HepG2 (cell line): ENCODE data around the gene INPP5K. TPM values are rescaled to one million over a fixed set of nuclear protein-coding genes. Genes with fewer than 3 reads are reported as not detected.

Source experiments
- BHLHE40 ChIP-seq: IDR thresholded peaks from 2 replicates; pipeline ENCODE4 v1.6.1; 2011; ENCODE audit warnings: low read length, improper control_type of control experiment
- CEBPG ChIP-seq: IDR thresholded peaks from 2 replicates; pipeline ENCODE4 v1.6.1; 2016
- ELF1 ChIP-seq: sonication (generic); formaldehyde crosslinking; IDR thresholded peaks from 2 replicates; pipeline ENCODE4 v1.4.0; 2020; ENCODE audit warnings: missing genetic modification reagents
- ELF3 ChIP-seq: IDR thresholded peaks from 2 replicates; pipeline ENCODE4 v1.6.1; 2016; ENCODE audit warnings: missing genetic modification reagents, missing compliant biosample characterization
- ETV5 ChIP-seq: IDR thresholded peaks from 2 replicates; pipeline ENCODE4 v1.6.1; 2018; ENCODE audit warnings: missing biosample characterization, missing genetic modification reagents, inconsistent platforms, borderline replicate concordance
- HDAC2 ChIP-seq: sonication (generic); formaldehyde crosslinking; IDR thresholded peaks from 2 replicates; pipeline ENCODE4 v1.4.0; 2020; ENCODE audit warnings: missing genetic modification reagents
- KDM5A ChIP-seq: fragments of 200-600 bp; sonication (generic); IDR thresholded peaks from 2 replicates; pipeline ENCODE4 v1.7.0; 2018; ENCODE audit warnings: antibody characterized with exemption, mild to moderate bottlenecking, low read length, borderline replicate concordance
- KLF13 ChIP-seq: sonication (generic); formaldehyde crosslinking; IDR thresholded peaks from 2 replicates; pipeline ENCODE4 v1.4.0; 2020; ENCODE audit warnings: mild to moderate bottlenecking, missing genetic modification reagents
- MED1 ChIP-seq: sonication (generic); formaldehyde crosslinking; IDR thresholded peaks from 2 replicates; pipeline ENCODE4 v1.4.0; 2020; ENCODE audit warnings: missing genetic modification reagents
- NCOR1 ChIP-seq: fragments of 200-600 bp; sonication (generic); IDR thresholded peaks from 2 replicates; pipeline ENCODE4 v1.7.0; 2017; ENCODE audit warnings: antibody characterized with exemption, low read length, borderline replicate concordance
- PLRG1 ChIP-seq: fragments of 450-650 bp; conservative IDR thresholded peaks from 2 replicates; pipeline ENCODE4 v1.6.1; 2016
- SMC3 ChIP-seq: IDR thresholded peaks from 2 replicates; pipeline ENCODE4 v1.6.1; 2011; ENCODE audit warnings: low read length, improper control_type of control experiment
- STAG1 ChIP-seq: sonication (generic); formaldehyde crosslinking; IDR thresholded peaks from 2 replicates; pipeline ENCODE4 v1.4.0; 2020; ENCODE audit warnings: missing genetic modification reagents
- TBX2 ChIP-seq: sonication (generic); formaldehyde crosslinking; IDR thresholded peaks from 2 replicates; pipeline ENCODE4 v1.5.0; 2020; ENCODE audit warnings: missing genetic modification reagents, mild to moderate bottlenecking, borderline replicate concordance
- TGIF2 ChIP-seq: IDR thresholded peaks from 2 replicates; pipeline ENCODE4 v1.6.1; 2016; ENCODE audit warnings: control low read depth, missing compliant biosample characterization
- THAP11 ChIP-seq: IDR thresholded peaks from 2 replicates; pipeline ENCODE4 v1.6.1; 2016; ENCODE audit warnings: missing biosample characterization, missing genetic modification reagents
- XBP1 ChIP-seq: sonication (generic); formaldehyde crosslinking; IDR thresholded peaks from 2 replicates; pipeline ENCODE4 v1.5.0; 2020; ENCODE audit warnings: missing genetic modification reagents
- ZFP36L1 ChIP-seq: sonication (generic); formaldehyde crosslinking; IDR thresholded peaks from 2 replicates; pipeline ENCODE4 v1.8.0; 2022; ENCODE audit warnings: mild to moderate bottlenecking, missing genetic modification reagents, moderate library complexity
- ZNF260 ChIP-seq: sonication (generic); formaldehyde crosslinking; IDR thresholded peaks from 2 replicates; pipeline ENCODE4 v1.4.0; 2020; ENCODE audit warnings: missing genetic modification reagents, low read depth, mild to moderate bottlenecking, borderline replicate concordance
- ZNF354B ChIP-seq: sonication (generic); formaldehyde crosslinking; IDR thresholded peaks from 2 replicates; pipeline ENCODE4 v1.8.0; 2022; ENCODE audit warnings: mild to moderate bottlenecking, missing genetic modification reagents
- ZNF775 ChIP-seq: sonication (generic); formaldehyde crosslinking; IDR thresholded peaks from 2 replicates; pipeline ENCODE4 v1.4.0; 2020; ENCODE audit warnings: missing genetic modification reagents, mild to moderate bottlenecking, moderate library complexity, borderline replicate concordance
- ZNF776 ChIP-seq: sonication (generic); formaldehyde crosslinking; IDR thresholded peaks from 2 replicates; pipeline ENCODE4 v1.4.0; 2020; ENCODE audit warnings: mild to moderate bottlenecking, missing genetic modification reagents
- polyA plus RNA-seq, 8 experiments: library from polyadenylated mRNA; depleted of rRNA in 3 of 8; stranded (reverse) in 7 of 8; unstranded in 1 of 8; fragments of >200 nt; fragmentation: Illumina TruSeq in 4 of 8; extraction: Trizol in 4 of 8; gene quantifications; 2 replicates each; pipeline versions ENCODE4 v1.2.1 to v1.2.3, GENCODE V29; 2011 to 2016; ENCODE audit warnings: low read depth in 4 of 8, missing spikeins in 1 of 8, mixed read lengths in 1 of 8; ENCODE audit not compliant: insufficient read depth in 1 of 8
- total RNA-seq, 5 experiments: library from RNA; depleted of rRNA; stranded (reverse); fragments of >200 nt; fragmentation: Illumina TruSeq; extraction: Trizol; gene quantifications; 2 replicates each; pipeline ENCODE4 v1.2.3, GENCODE V29; 2016; ENCODE audit warnings: low read depth in 1 of 5
- TF ChIP-seq, protein P1 (sequence below): sonication (generic); formaldehyde crosslinking; IDR thresholded peaks from 2 replicates; pipeline ENCODE4 v1.8.1; 2022; ENCODE audit warnings: mild to moderate bottlenecking, missing genetic modification reagents
- TF ChIP-seq, protein P2 (sequence below): sonication (generic); formaldehyde crosslinking; IDR thresholded peaks from 2 replicates; pipeline ENCODE4 v1.4.0; 2020; ENCODE audit warnings: missing genetic modification reagents, mild to moderate bottlenecking, borderline replicate concordance
- TF ChIP-seq, protein P3 (sequence below): sonication (generic); formaldehyde crosslinking; conservative IDR thresholded peaks from 2 replicates; pipeline ENCODE4 v1.5.0; 2020; ENCODE audit warnings: missing genetic modification reagents
- TF ChIP-seq, protein P4 (sequence below): sonication (generic); formaldehyde crosslinking; IDR thresholded peaks from 2 replicates; pipeline ENCODE4 v1.4.0; 2020; ENCODE audit warnings: missing genetic modification reagents

The INPP5K gene
- total and polyA plus RNA-seq, 2 of the 13 experiments (the other 11 are each of a cell fraction or from before 2014, with no cell fraction given): 4.8 to 9.6 TPM

DNA sequence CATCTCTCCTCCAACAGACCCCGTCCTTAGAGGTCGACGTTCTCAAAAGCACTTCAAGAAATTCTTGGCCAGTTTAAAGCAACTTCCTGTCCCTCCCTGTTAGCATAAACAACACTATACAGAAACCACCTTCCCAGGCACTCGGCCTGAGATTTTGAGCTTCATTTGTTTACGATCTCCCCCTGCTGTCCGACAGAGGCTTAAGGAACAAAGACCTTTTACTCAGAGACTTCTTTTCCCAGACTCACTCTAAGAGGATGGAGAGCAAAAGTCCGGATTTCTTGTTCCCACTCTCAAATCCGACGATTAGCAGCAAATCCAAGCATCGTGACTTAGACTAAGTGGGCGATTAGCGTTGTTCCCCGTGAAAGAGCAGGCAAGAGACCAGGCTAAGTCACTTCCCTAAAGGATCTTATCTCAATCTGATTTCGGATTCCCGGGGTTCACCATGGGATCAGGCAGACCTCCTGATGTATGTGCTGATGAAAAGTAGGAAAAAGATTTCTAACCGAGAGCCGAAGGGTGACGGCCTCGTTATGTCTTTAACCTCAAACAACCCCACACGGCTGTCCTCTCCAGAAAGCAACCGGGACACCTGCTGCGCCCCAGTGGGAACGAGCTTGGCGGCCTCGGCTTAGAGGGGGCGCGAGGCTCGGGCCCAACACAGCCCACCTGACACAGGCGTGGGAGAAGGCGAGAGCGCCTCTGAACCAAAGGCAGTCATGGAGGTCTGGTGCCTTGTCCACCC is 598 bp downstream of the INPP5K start (continued):
- TF ChIP-seq ZNF776: no peak
- no peak for TF ChIP-seq ZNF775 (CRISPR knock-in tag)
- TF ChIP-seq ZFP36L1 (CRISPR knock-in tag): peak; percentile 40; the same call in 1 of the 2 replicates
- TF ChIP-seq KLF13: 0 out of 2 replicates have a peak, but pooled peaks have one; percentile 78
- TF ChIP-seq, protein P1, sequence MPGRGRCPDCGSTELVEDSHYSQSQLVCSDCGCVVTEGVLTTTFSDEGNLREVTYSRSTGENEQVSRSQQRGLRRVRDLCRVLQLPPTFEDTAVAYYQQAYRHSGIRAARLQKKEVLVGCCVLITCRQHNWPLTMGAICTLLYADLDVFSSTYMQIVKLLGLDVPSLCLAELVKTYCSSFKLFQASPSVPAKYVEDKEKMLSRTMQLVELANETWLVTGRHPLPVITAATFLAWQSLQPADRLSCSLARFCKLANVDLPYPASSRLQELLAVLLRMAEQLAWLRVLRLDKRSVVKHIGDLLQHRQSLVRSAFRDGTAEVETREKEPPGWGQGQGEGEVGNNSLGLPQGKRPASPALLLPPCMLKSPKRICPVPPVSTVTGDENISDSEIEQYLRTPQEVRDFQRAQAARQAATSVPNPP: no peak; the same call in 1 of the 2 replicates
- TF ChIP-seq THAP11 (CRISPR knock-in tag): peak; percentile 60; the same call in 1 of the 2 replicates
- peak; percentile 88 for TF ChIP-seq STAG1 (CRISPR knock-in tag)
- TF ChIP-seq ELF3: no peak; the same call in 1 of the 2 replicates
- no peak; the same call in 1 of the 2 replicates for TF ChIP-seq KDM5A
- no peak for TF ChIP-seq NCOR1
- no peak for TF ChIP-seq BHLHE40
- no peak for TF ChIP-seq ZNF354B (CRISPR knock-in tag)
- TF ChIP-seq, protein P2, sequence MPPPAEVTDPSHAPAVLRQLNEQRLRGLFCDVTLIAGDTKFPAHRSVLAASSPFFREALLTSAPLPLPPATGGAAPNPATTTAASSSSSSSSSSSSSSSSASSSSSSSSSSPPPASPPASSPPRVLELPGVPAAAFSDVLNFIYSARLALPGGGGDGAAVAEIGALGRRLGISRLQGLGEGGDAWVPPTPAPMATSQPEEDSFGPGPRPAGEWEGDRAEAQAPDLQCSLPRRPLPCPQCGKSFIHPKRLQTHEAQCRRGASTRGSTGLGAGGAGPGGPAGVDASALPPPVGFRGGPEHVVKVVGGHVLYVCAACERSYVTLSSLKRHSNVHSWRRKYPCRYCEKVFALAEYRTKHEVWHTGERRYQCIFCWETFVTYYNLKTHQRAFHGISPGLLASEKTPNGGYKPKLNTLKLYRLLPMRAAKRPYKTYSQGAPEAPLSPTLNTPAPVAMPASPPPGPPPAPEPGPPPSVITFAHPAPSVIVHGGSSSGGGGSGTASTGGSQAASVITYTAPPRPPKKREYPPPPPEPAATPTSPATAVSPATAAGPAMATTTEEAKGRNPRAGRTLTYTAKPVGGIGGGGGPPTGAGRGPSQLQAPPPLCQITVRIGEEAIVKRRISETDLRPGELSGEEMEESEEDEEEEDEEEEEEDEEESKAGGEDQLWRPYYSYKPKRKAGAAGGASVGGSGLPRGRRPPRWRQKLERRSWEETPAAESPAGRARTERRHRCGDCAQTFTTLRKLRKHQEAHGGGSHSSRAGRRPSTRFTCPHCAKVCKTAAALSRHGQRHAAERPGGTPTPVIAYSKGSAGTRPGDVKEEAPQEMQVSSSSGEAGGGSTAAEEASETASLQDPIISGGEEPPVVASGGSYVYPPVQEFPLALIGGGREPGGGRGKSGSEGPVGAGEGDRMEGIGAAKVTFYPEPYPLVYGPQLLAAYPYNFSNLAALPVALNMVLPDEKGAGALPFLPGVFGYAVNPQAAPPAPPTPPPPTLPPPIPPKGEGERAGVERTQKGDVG (CRISPR knock-in tag): 0 out of 2 replicates have a peak, but pooled peaks have one; percentile 15
- no peak for TF ChIP-seq ELF1 (CRISPR knock-in tag)
- TF ChIP-seq PLRG1: no peak
- TF ChIP-seq CEBPG (CRISPR knock-in tag): 0 out of 2 replicates have a peak, but pooled peaks have one; percentile 5
- TF ChIP-seq, protein P3, sequence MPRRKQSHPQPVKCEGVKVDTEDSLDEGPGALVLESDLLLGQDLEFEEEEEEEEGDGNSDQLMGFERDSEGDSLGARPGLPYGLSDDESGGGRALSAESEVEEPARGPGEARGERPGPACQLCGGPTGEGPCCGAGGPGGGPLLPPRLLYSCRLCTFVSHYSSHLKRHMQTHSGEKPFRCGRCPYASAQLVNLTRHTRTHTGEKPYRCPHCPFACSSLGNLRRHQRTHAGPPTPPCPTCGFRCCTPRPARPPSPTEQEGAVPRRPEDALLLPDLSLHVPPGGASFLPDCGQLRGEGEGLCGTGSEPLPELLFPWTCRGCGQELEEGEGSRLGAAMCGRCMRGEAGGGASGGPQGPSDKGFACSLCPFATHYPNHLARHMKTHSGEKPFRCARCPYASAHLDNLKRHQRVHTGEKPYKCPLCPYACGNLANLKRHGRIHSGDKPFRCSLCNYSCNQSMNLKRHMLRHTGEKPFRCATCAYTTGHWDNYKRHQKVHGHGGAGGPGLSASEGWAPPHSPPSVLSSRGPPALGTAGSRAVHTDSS: no peak
- TF ChIP-seq, protein P4, sequence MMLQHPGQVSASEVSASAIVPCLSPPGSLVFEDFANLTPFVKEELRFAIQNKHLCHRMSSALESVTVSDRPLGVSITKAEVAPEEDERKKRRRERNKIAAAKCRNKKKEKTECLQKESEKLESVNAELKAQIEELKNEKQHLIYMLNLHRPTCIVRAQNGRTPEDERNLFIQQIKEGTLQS: no peak
- peak; percentile 33; the same call in 1 of the 2 replicates for TF ChIP-seq TGIF2
- TF ChIP-seq XBP1: no peak
- peak; percentile 29; the same call in 1 of the 2 replicates for TF ChIP-seq ETV5 (CRISPR knock-in tag)
- peak; percentile 73 for TF ChIP-seq SMC3
- TF ChIP-seq MED1 (CRISPR knock-in tag): no peak
- no peak for TF ChIP-seq HDAC2 (CRISPR knock-in tag)
- TF ChIP-seq TBX2 (CRISPR knock-in tag): no peak
- no peak for TF ChIP-seq ZNF260 (CRISPR knock-in tag)
